ENCODE measurements around the gene CC2D1A. TPM values are rescaled to one million over a fixed set of nuclear protein-coding genes. Genes with fewer than 3 reads are reported as not detected.

The CC2D1A gene
- total and polyA plus RNA-seq, 2 experiments from 2014 or later: 15.8 to 20.6 TPM

GRCh38 chr19:13892870-13893269 is 13.1 kb upstream of the CC2D1A start:
- Histone ChIP-seq H3K4me2 (ENCODE audit: unreplicated experiment) (no peak overlapping the region), H3K27me3 (replicated peaks; ENCODE audit: insufficient read depth) (no peaks in the 10 kb centered on the region), H2AFZ (no peak overlapping the region), H3K27ac (no peak overlapping the region), H4K20me1 (ENCODE audit: insufficient read depth) (no peaks in the 10 kb centered on the region), H3K9me3 (ENCODE audit: low read depth) (no peaks in the 10 kb centered on the region), H3K79me2 (ENCODE audit: insufficient read depth) (no peaks in the 10 kb centered on the region), H3K4me3 (no peak overlapping the region), H3K4me1 (ENCODE audit: insufficient read depth) (no peaks in the 10 kb centered on the region), H3K36me3 (ENCODE audit: low read depth) (no peaks in the 10 kb centered on the region), H3K9me2 (ENCODE audit: insufficient read depth) (no peaks in the 10 kb centered on the region), H3F3A (ENCODE audit: insufficient read depth) (no peaks in the 10 kb centered on the region), H3K9ac (no peak overlapping the region)
- 90 to 94% methylated on average over 9 of the region's 9 CpGs for WGBS, 2 experiments (ENCODE audit: low coverage in 1 of 2, low lambda C conversion rate in 2 of 2, missing lambda C conversion rate in 2 of 2)
- DNase-seq: no peak
- TF ChIP-seq EZH2phosphoT487 (IDR thresholded peaks at IDR 0.05; ENCODE audit: insufficient read depth, low read depth) (no peak), EZH2 (IDR thresholded peaks at IDR 0.05; ENCODE audit: insufficient read depth, poor library complexity, severe bottlenecking) (no peak)
- in situ Hi-C loops (cut with MboI): loop anchor here (25.0 kb wide), 1 partner anchor 444 kb away; no protein-coding TSS in a partner anchor

GRCh38 chr19:13894552-13894951 is 11.4 kb upstream of the CC2D1A start:
- no peak overlapping the region for H3K27ac ChIP-seq
- no peak overlapping the region for H2AFZ ChIP-seq
- no peak for TF ChIP-seq EZH2phosphoT487 (IDR thresholded peaks at IDR 0.05; ENCODE audit: insufficient read depth, low read depth)
- no peak for TF ChIP-seq EZH2 (IDR thresholded peaks at IDR 0.05; ENCODE audit: insufficient read depth, poor library complexity, severe bottlenecking)
- H3K27me3 ChIP-seq (replicated peaks; ENCODE audit: insufficient read depth): no peaks in the 10 kb centered on the region
- H3K4me3 ChIP-seq: no peak overlapping the region
- no peaks in the 10 kb centered on the region for H3K9me3 ChIP-seq (ENCODE audit: low read depth)
- H3K9me2 ChIP-seq (ENCODE audit: insufficient read depth): no peaks in the 10 kb centered on the region
- no peak overlapping the region for H3K9ac ChIP-seq
- DNase-seq: no peak
- no peaks in the 10 kb centered on the region for H3K36me3 ChIP-seq (ENCODE audit: low read depth)
- no peaks in the 10 kb centered on the region for H3K79me2 ChIP-seq (ENCODE audit: insufficient read depth)
- no peaks in the 10 kb centered on the region for H3F3A ChIP-seq (ENCODE audit: insufficient read depth)
- in situ Hi-C loops (cut with MboI): loop anchor here (25.0 kb wide), 1 partner anchor 443 kb away; no protein-coding TSS in a partner anchor
- H3K4me1 ChIP-seq (ENCODE audit: insufficient read depth): no peaks in the 10 kb centered on the region
- WGBS, 2 experiments (ENCODE audit: low coverage in 1 of 2, low lambda C conversion rate in 2 of 2, missing lambda C conversion rate in 2 of 2): 81% methylated on average over 5 of the region's 5 CpGs
- no peaks in the 10 kb centered on the region for H4K20me1 ChIP-seq (ENCODE audit: insufficient read depth)
- no peak overlapping the region for H3K4me2 ChIP-seq (ENCODE audit: unreplicated experiment)

GRCh38 chr19:13896227-13896626 is 9.8 kb upstream of the CC2D1A start:
- H3K79me2 ChIP-seq (ENCODE audit: insufficient read depth): no peaks in the 10 kb centered on the region
- H3K27ac ChIP-seq: no peak overlapping the region
- TF ChIP-seq EZH2 (IDR thresholded peaks at IDR 0.05; ENCODE audit: insufficient read depth, poor library complexity, severe bottlenecking): no peak
- TF ChIP-seq EZH2phosphoT487 (IDR thresholded peaks at IDR 0.05; ENCODE audit: insufficient read depth, low read depth): no peak
- H2AFZ ChIP-seq: no peak overlapping the region
- DNase-seq: no peak
- H3F3A ChIP-seq (ENCODE audit: insufficient read depth): no peaks in the 10 kb centered on the region
- H4K20me1 ChIP-seq (ENCODE audit: insufficient read depth): no peaks in the 10 kb centered on the region
- H3K9me2 ChIP-seq (ENCODE audit: insufficient read depth): no peaks in the 10 kb centered on the region
- no peaks in the 10 kb centered on the region for H3K4me1 ChIP-seq (ENCODE audit: insufficient read depth)
- H3K4me3 ChIP-seq: no peak overlapping the region
- H3K9ac ChIP-seq: no peak overlapping the region
- no peaks in the 10 kb centered on the region for H3K9me3 ChIP-seq (ENCODE audit: low read depth)
- WGBS, 2 experiments (ENCODE audit: low coverage in 1 of 2, low lambda C conversion rate in 2 of 2, missing lambda C conversion rate in 2 of 2): 88 to 90% methylated on average over 2 of the region's 2 CpGs
- in situ Hi-C loops (cut with MboI): loop anchor here (25.0 kb wide), 1 partner anchor 441 kb away; no protein-coding TSS in a partner anchor
- no peaks in the 10 kb centered on the region for H3K36me3 ChIP-seq (ENCODE audit: low read depth)
- no peak overlapping the region for H3K4me2 ChIP-seq (ENCODE audit: unreplicated experiment)
- no peaks in the 10 kb centered on the region for H3K27me3 ChIP-seq (replicated peaks; ENCODE audit: insufficient read depth)

- no peaks in the 10 kb centered on the region for H3K36me3 ChIP-seq (ENCODE audit: low read depth)
- no peaks in the 10 kb centered on the region for H3K79me2 ChIP-seq (ENCODE audit: insufficient read depth)
- no peaks in the 10 kb centered on the region for H3K9me2 ChIP-seq (ENCODE audit: insufficient read depth)
- no peak overlapping the region for H2AFZ ChIP-seq
- no peaks in the 10 kb centered on the region for H3K27me3 ChIP-seq (replicated peaks; ENCODE audit: insufficient read depth)
- H4K20me1 ChIP-seq (ENCODE audit: insufficient read depth): no peaks in the 10 kb centered on the region
- no peak for TF ChIP-seq EZH2phosphoT487 (IDR thresholded peaks at IDR 0.05; ENCODE audit: insufficient read depth, low read depth)
- TF ChIP-seq EZH2 (IDR thresholded peaks at IDR 0.05; ENCODE audit: insufficient read depth, poor library complexity, severe bottlenecking): no peak
- no peak overlapping the region for H3K27ac ChIP-seq
- no peaks in the 10 kb centered on the region for H3K9me3 ChIP-seq (ENCODE audit: low read depth)
- in situ Hi-C loops (cut with MboI): loop anchor here (25.0 kb wide), 1 partner anchor 438 kb away; no protein-coding TSS in a partner anchor
- H3K9ac ChIP-seq: no peak overlapping the region
- no peak overlapping the region for H3K4me2 ChIP-seq (ENCODE audit: unreplicated experiment)
- H3F3A ChIP-seq (ENCODE audit: insufficient read depth): no peaks in the 10 kb centered on the region
- no peak overlapping the region for H3K4me3 ChIP-seq
- no peak for DNase-seq
- 69 to 70% methylated on average over 10 of the region's 10 CpGs for WGBS, 2 experiments (ENCODE audit: low coverage in 1 of 2, low lambda C conversion rate in 2 of 2, missing lambda C conversion rate in 2 of 2)
- no peaks in the 10 kb centered on the region for H3K4me1 ChIP-seq (ENCODE audit: insufficient read depth)
Observed at GRCh38 chr19:13899393-13899792, 6.6 kb upstream of the CC2D1A start.
